H1 (cell line): Measurements from ENCODE around the gene NAA20. TPM values are rescaled to one million over a fixed set of nuclear protein-coding genes. Genes with fewer than 3 reads are reported as not detected.

Experiments
- CTCF ChIA-PET: fragments of 300-600 bp; sonication (Branson Sonifier 250); formaldehyde crosslinking; loops from one replicate; lab custom pipeline; 2021; ENCODE audit not compliant: partially characterized antibody; lab: Charles Lee
- POLR2A ChIA-PET: fragments of 300-600 bp; sonication (Branson Sonifier 250); formaldehyde crosslinking; loops from one replicate; lab custom pipeline; 2021; ENCODE audit warnings: inconsistent platforms; ENCODE audit not compliant: partially characterized antibody; lab: Charles Lee
- DNase-seq, 2 experiments: peaks; one replicate each; pipeline versions ENCODE4 v3.0.0 to v3.0.0-alpha.2; 2010 to 2022; ENCODE audit warnings: low spot score in 2 of 2, low read depth in 1 of 2, mixed read lengths in 1 of 2
- FAIRE-seq: peaks from 2 replicates; lab custom pipeline; 2011; peaks lifted over from hg19 to GRCh38; lab: Jason Lieb, UNC
- H2AFZ ChIP-seq: 2 replicates; pipeline ENCODE4 v1.8.1; 2012; ENCODE audit warnings: low read length, inconsistent platforms
- H2AK5ac ChIP-seq: 2 replicates; pipeline ENCODE4 v1.6.1; 2013; ENCODE audit warnings: low read depth, low read length
- H2BK120ac ChIP-seq: replicated peaks from 2 replicates; pipeline ENCODE3; 2013; ENCODE audit warnings: low read depth, low read length, inconsistent platforms
- H2BK12ac ChIP-seq: 2 replicates; pipeline ENCODE4 v1.6.1; 2013; ENCODE audit warnings: low read depth, low read length
- H2BK15ac ChIP-seq: 2 replicates; pipeline ENCODE4 v1.6.1; 2013; ENCODE audit warnings: low read length
- H2BK20ac ChIP-seq: 2 replicates; pipeline ENCODE4 v1.6.1; 2013; ENCODE audit warnings: low read length
- H2BK5ac ChIP-seq: 2 replicates; pipeline ENCODE4 v1.6.1; 2013; ENCODE audit warnings: low read depth, low read length
- H3K14ac ChIP-seq: 2 replicates; pipeline ENCODE4 v1.6.1; 2013; ENCODE audit warnings: inconsistent platforms; ENCODE audit not compliant: insufficient read length
- H3K18ac ChIP-seq: 2 replicates; pipeline ENCODE4 v1.6.1; 2013; ENCODE audit warnings: low read length; ENCODE audit errors: extremely low read depth
- H3K23ac ChIP-seq: 2 replicates; pipeline ENCODE4 v1.6.1; 2013; ENCODE audit warnings: inconsistent platforms; ENCODE audit not compliant: insufficient read length
- H3K23me2 ChIP-seq: 2 replicates; pipeline ENCODE4 v1.6.1; 2013; ENCODE audit warnings: low read depth, low read length
- H3K27ac ChIP-seq: 2 replicates; pipeline ENCODE4 v1.6.1; 2011; ENCODE audit warnings: low read depth, low read length, inconsistent platforms
- H3K27me3 ChIP-seq, 4 experiments: replicated peaks in 1 of 4; 1 replicate in 1 of 4; 2 replicates in 3 of 4; pipeline versions ENCODE4 v1.6.1 to v1.8.1; 2011 to 2013; ENCODE audit warnings: low read length in 3 of 4, mild to moderate bottlenecking in 3 of 4, inconsistent platforms in 2 of 4, mixed read lengths in 2 of 4, moderate library complexity in 1 of 4; ENCODE audit not compliant: control insufficient read depth in 3 of 4, insufficient read depth in 3 of 4; ENCODE audit errors: extremely low read depth in 1 of 4
- H3K36me3 ChIP-seq, 4 experiments: 2 replicates each; pipeline versions ENCODE4 v1.6.1 to v1.8.1; 2011 to 2013; ENCODE audit warnings: mild to moderate bottlenecking in 4 of 4, low read length in 3 of 4, moderate library complexity in 2 of 4, control low read depth in 1 of 4, inconsistent platforms in 1 of 4; ENCODE audit not compliant: insufficient read depth in 4 of 4, control insufficient read depth in 2 of 4
- H3K4ac ChIP-seq: replicated peaks from 2 replicates; pipeline ENCODE3; 2013; ENCODE audit warnings: low read length, low read depth, mixed read lengths, inconsistent platforms; ENCODE audit not compliant: insufficient read length
- H3K4me1 ChIP-seq, 4 experiments: replicated peaks in 1 of 4; 1 replicate in 1 of 4; 2 replicates in 3 of 4; pipeline versions ENCODE4 v1.6.1 to v1.8.1; 2011 to 2013; ENCODE audit warnings: low read length in 3 of 4, inconsistent platforms in 2 of 4, mixed read lengths in 1 of 4; ENCODE audit not compliant: insufficient read depth in 4 of 4, control insufficient read depth in 3 of 4
- H3K4me2 ChIP-seq, 2 experiments: 2 replicates each; pipeline versions ENCODE4 v1.6.1 to v1.8.1; 2011 to 2013; ENCODE audit warnings: low read depth in 2 of 2, low read length in 2 of 2, control low read depth in 1 of 2, inconsistent platforms in 1 of 2, mild to moderate bottlenecking in 1 of 2; ENCODE audit not compliant: insufficient read depth in 1 of 2
- H3K4me3 ChIP-seq, 4 experiments: fragments of 200-600, 300-600 bp in 1 of 4; sonication (generic), shearing (Covaris generic), sonication (Bioruptor Twin) in 1 of 4; 2 replicates each; pipeline versions ENCODE4 v1.5.1 to v1.8.1; 2011 to 2016; ENCODE audit warnings: low read length in 4 of 4, low read depth in 3 of 4, control low read depth in 2 of 4, inconsistent platforms in 2 of 4, mild to moderate bottlenecking in 2 of 4, mixed read lengths in 1 of 4, moderate library complexity in 1 of 4; ENCODE audit not compliant: insufficient read depth in 2 of 4; ENCODE audit errors: extremely low read depth in 1 of 4
- H3K56ac ChIP-seq: replicated peaks from 2 replicates; pipeline ENCODE3; 2013; ENCODE audit warnings: low read depth, mild to moderate bottlenecking, mixed read lengths, low read length, inconsistent platforms; ENCODE audit not compliant: insufficient read length
- H3K79me1 ChIP-seq: 2 replicates; pipeline ENCODE4 v1.6.1; 2013; ENCODE audit warnings: low read depth, low read length, control low read depth
- H3K79me2 ChIP-seq, 2 experiments: 2 replicates each; pipeline versions ENCODE4 v1.6.1 to v1.8.1; 2012 to 2013; ENCODE audit warnings: low read length in 2 of 2, mild to moderate bottlenecking in 2 of 2, inconsistent platforms in 1 of 2; ENCODE audit not compliant: insufficient read depth in 2 of 2, control insufficient read depth in 1 of 2
- H3K9ac ChIP-seq, 4 experiments: replicated peaks in 1 of 4; 1 replicate in 1 of 4; 2 replicates in 3 of 4; pipeline versions ENCODE4 v1.6.1 to v1.8.1; 2011 to 2013; ENCODE audit warnings: low read depth in 3 of 4, low read length in 3 of 4, control low read depth in 2 of 4, mild to moderate bottlenecking in 2 of 4, moderate library complexity in 2 of 4, inconsistent platforms in 1 of 4; ENCODE audit errors: extremely low read depth in 1 of 4
- H3K9me3 ChIP-seq, 2 experiments: 2 replicates each; pipeline versions ENCODE4 v1.6.1 to v1.8.1; 2012 to 2013; ENCODE audit warnings: mild to moderate bottlenecking in 2 of 2, moderate library complexity in 2 of 2, control low read depth in 1 of 2, inconsistent platforms in 1 of 2, low read depth in 1 of 2, low read length in 1 of 2, mixed read lengths in 1 of 2; ENCODE audit not compliant: insufficient read depth in 2 of 2
- H4K20me1 ChIP-seq, 2 experiments: replicated peaks in 1 of 2; 2 replicates each; pipeline versions ENCODE3 to v1.8.1; 2011 to 2013; ENCODE audit warnings: inconsistent platforms in 2 of 2, low read length in 2 of 2, mild to moderate bottlenecking in 1 of 2; ENCODE audit not compliant: insufficient read depth in 2 of 2, control insufficient read depth in 1 of 2
- H4K5ac ChIP-seq: 2 replicates; pipeline ENCODE4 v1.6.1; 2013; ENCODE audit warnings: low read length, low read depth, mixed read lengths, inconsistent platforms; ENCODE audit not compliant: insufficient read length
- H4K8ac ChIP-seq: 2 replicates; pipeline ENCODE4 v1.8.0; 2013; ENCODE audit warnings: mild to moderate bottlenecking, moderate library complexity, low read length, inconsistent platforms; ENCODE audit not compliant: insufficient read depth; ENCODE audit errors: extremely low read depth
- H4K91ac ChIP-seq: replicated peaks from 2 replicates; pipeline ENCODE3; 2013; ENCODE audit warnings: low read length, mixed read lengths, inconsistent platforms; ENCODE audit not compliant: insufficient read length
- ATF2 ChIP-seq: IDR thresholded peaks from 2 replicates; pipeline ENCODE4 v1.6.1; 2012; ENCODE audit warnings: low read length, inconsistent platforms
- BRCA1 ChIP-seq: IDR thresholded peaks from 2 replicates; pipeline ENCODE4 v1.6.1; 2012; ENCODE audit warnings: low read depth, low read length, improper control_type of control experiment
- FOSL1 ChIP-seq: IDR thresholded peaks from 2 replicates; pipeline ENCODE4 v1.6.1; 2011; ENCODE audit warnings: mild to moderate bottlenecking, low read depth, low read length, moderate library complexity; ENCODE audit not compliant: insufficient read depth
- GTF2F1 ChIP-seq: IDR thresholded peaks from 2 replicates; pipeline ENCODE4 v1.6.1; 2012; ENCODE audit warnings: low read depth, low read length, improper control_type of control experiment, borderline replicate concordance
- KDM1A ChIP-seq: fragments of 200-600, 300-600 bp; sonication (generic); IDR thresholded peaks from 2 replicates; pipeline ENCODE4 v1.7.1; 2016; ENCODE audit warnings: mild to moderate bottlenecking, low read length, borderline replicate concordance
- PHF8 ChIP-seq: fragments of 200-600 bp; sonication (generic); conservative IDR thresholded peaks from 2 replicates; pipeline ENCODE4 v1.7.1; 2012; ENCODE audit warnings: low read depth, mild to moderate bottlenecking, inconsistent platforms, low read length, moderate library complexity
- POLR2AphosphoS5 ChIP-seq: IDR thresholded peaks from 2 replicates; pipeline ENCODE4 v1.6.1; 2011; ENCODE audit warnings: low read depth, low read length
- RBBP5 ChIP-seq: IDR thresholded peaks from 2 replicates; pipeline ENCODE4 v1.7.1; 2012; ENCODE audit warnings: low read depth, mild to moderate bottlenecking, inconsistent platforms, low read length, moderate library complexity, borderline replicate concordance
- SIN3A ChIP-seq, 2 experiments: IDR thresholded peaks in 1 of 2; conservative IDR thresholded peaks in 1 of 2; 2 replicates each; pipeline ENCODE4 v1.6.1; 2011 to 2012; ENCODE audit warnings: low read length in 2 of 2, improper control_type of control experiment in 1 of 2, low read depth in 1 of 2, mild to moderate bottlenecking in 1 of 2
- SP1 ChIP-seq: IDR thresholded peaks from 2 replicates; pipeline ENCODE4 v1.6.1; 2011; ENCODE audit warnings: low read depth, low read length
- SUZ12 ChIP-seq: fragments of 200-600 bp; sonication (generic); IDR thresholded peaks from 2 replicates; pipeline ENCODE4 v1.6.1; 2012; ENCODE audit warnings: mild to moderate bottlenecking, inconsistent platforms, low read length, moderate library complexity, mixed read lengths
- TAF1 ChIP-seq: IDR thresholded peaks from 2 replicates; pipeline ENCODE4 v1.6.1; 2011; ENCODE audit warnings: mild to moderate bottlenecking, low read depth, low read length
- WGBS, 2 experiments: shearing (Covaris generic) in 1 of 2; methylation state at CpG; one replicate each; pipeline versions ENCODE4 v1.1.6 to v1.1.7; 2013 to 2015; ENCODE audit warnings: low lambda C conversion rate in 2 of 2, mixed read lengths in 2 of 2, inconsistent platforms in 1 of 2, low coverage in 1 of 2, missing lambda C conversion rate in 1 of 2; ENCODE audit not compliant: insufficient replicate concordance in 2 of 2, insufficient coverage in 1 of 2, insufficient read length in 1 of 2; ENCODE audit errors: extremely low coverage in 1 of 2, missing lambda C conversion rate in 1 of 2; 5-methylcytosine and 5-hydroxymethylcytosine counted together
- polyA plus RNA-seq, 7 experiments: library from polyadenylated mRNA; depleted of rRNA in 3 of 7; stranded (reverse) in 5 of 7; unstranded in 2 of 7; fragments of >200 nt in 5 of 7; fragments of 200-250 nt in 2 of 7; gene quantifications; 1 replicate in 5 of 7; 2 replicates in 1 of 7; 4 replicates in 1 of 7; pipeline versions ENCODE4 v1.2.1 to v1.2.3, GENCODE V29; 2011 to 2013; ENCODE audit warnings: missing spikeins in 2 of 7, mixed read lengths in 2 of 7
- total RNA-seq: library from RNA; stranded (reverse); fragmentation: NEBNext Ultra II Directional; extraction: Animal tissue kit (Norgen Biotek cat#: 25700); gene quantifications from 2 replicates; pipeline ENCODE4 v1.2.1, GENCODE V29; 2021

NAA20 gene
- total and polyA plus RNA-seq, 2 of the 8 experiments (the other 6 are each of a cell fraction or from before 2014, with no cell fraction given): 21.9 to 41.1 TPM

- Histone ChIP-seq H3K4ac (no peak overlapping the region), H2BK120ac (no peak overlapping the region), H3K27me3 (peaks cover 0 to 1% (median 0%) of the 10 kb centered on the region in 4 experiments; a peak in 1 of 7 replicates), H3K79me2 (no peaks in the 10 kb centered on the region), H3K4me1 (peaks cover 0 to 6% (median 0%) of the 10 kb centered on the region in 4 experiments; a peak in 1 of 7 replicates), H4K5ac (no peak overlapping the region), H3K4me2 (no peak overlapping the region), H4K91ac (no peak overlapping the region), H3K36me3 (no peaks in the 10 kb centered on the region), H2BK12ac (no peak overlapping the region), H3K27ac (no peak overlapping the region), H2BK15ac (no peak overlapping the region), H3K79me1 (no peaks in the 10 kb centered on the region), H3K56ac (no peak overlapping the region), H3K9ac (no peak overlapping the region), H2BK5ac (no peak overlapping the region), H3K14ac (no peak overlapping the region), H3K18ac (no peak overlapping the region), H2AK5ac (no peak overlapping the region), H2AFZ (no peak overlapping the region), H3K9me3 (no peaks in the 10 kb centered on the region), H3K23ac (no peak overlapping the region), H2BK20ac (no peak overlapping the region), H3K23me2 (0 out of 2 replicates have a peak, but pooled peaks cover 3% of the 10 kb centered on the region), H4K20me1 (no peaks in the 10 kb centered on the region), H4K8ac (no peak overlapping the region), H3K4me3 (no peak overlapping the region)
- WGBS, 2 experiments: 90% methylated on average over 5 of the region's 5 CpGs; no CpG with 5 or more reads in 1 of the 2 experiments
- ChIA-PET CTCF (interaction anchor here (1.7 kb wide), 1 partner anchor 9 kb away, joined by 4 read pairs; no protein-coding TSS in a partner anchor), POLR2A (no interaction called here)
- DNase-seq: no peak
- no peak for FAIRE-seq
- TF ChIP-seq ATF2 (no peak), KDM1A (no peak), SUZ12 (no peak), TAF1 (no peak), GTF2F1 (no peak), POLR2AphosphoS5 (no peak), SP1 (no peak), PHF8 (no peak), FOSL1 (no peak), BRCA1 (no peak), SIN3A (conservative IDR thresholded peaks at IDR 0.05 in 1 of 2, IDR thresholded peaks at IDR 0.05 in 1 of 2; ENCODE audit: low read depth in 1 of 2, low read length in 2 of 2) (no peak), RBBP5 (no peak)
Observed at GRCh38 chr20:19969106-19969505, 48.1 kb upstream of the NAA20 start.
